Testis (tissue), 3 donors: ENCODE measurements around the gene RAB11FIP3. TPM values are rescaled to one million over a fixed set of nuclear protein-coding genes. Genes with fewer than 3 reads are reported as not detected.
A peak's percentile ranks its signal among the peaks of the same experiment; 100 is the strongest.

ENCODE experiments used
- DNase-seq: peaks from one replicate; pipeline ENCODE4 v3.0.0-alpha.2; 2019
- H3K27ac ChIP-seq, 2 donors: fragments of 200-600 bp; sonication (generic); one replicate each; pipeline ENCODE4 v1.5.1; 2019
- H3K27me3 ChIP-seq: fragments of 200-600 bp; sonication (generic); one replicate; pipeline ENCODE4 v1.5.1; 2019
- H3K36me3 ChIP-seq: fragments of 200-600 bp; sonication (generic); one replicate; pipeline ENCODE4 v1.5.1; 2017; ENCODE audit warnings: low read depth; ENCODE audit errors: missing control alignments
- H3K4me1 ChIP-seq: fragments of 200-600 bp; sonication (generic); one replicate; pipeline ENCODE4 v1.5.1; 2019
- H3K4me3 ChIP-seq, 2 donors: fragments of 200-600 bp; sonication (generic); one replicate each; pipeline ENCODE4 v1.5.1; 2017 to 2019
- H3K9me3 ChIP-seq: fragments of 200-600 bp; sonication (generic); one replicate; pipeline ENCODE4 v1.5.1; 2017
- CTCF ChIP-seq, 3 experiments: fragments of 450-650 bp in 2 of 3; fragments of 200-600 bp in 1 of 3; sonication (generic) in 1 of 3; IDR thresholded peaks; one replicate each; pipeline ENCODE4 v1.5.1; 2016 to 2019; ENCODE audit warnings: antibody characterized with exemption in 3 of 3, mild to moderate bottlenecking in 2 of 3, moderate library complexity in 1 of 3
- POLR2A ChIP-seq: fragments of 450-650 bp; IDR thresholded peaks from one replicate; pipeline ENCODE4 v1.6.1; 2017; ENCODE audit warnings: antibody characterized with exemption, mild to moderate bottlenecking, moderate library complexity
- WGBS, 2 donors: methylation state at CpG; one replicate each; pipeline ENCODE4 v1.1.5; 2018; 5-methylcytosine and 5-hydroxymethylcytosine counted together
- intact Hi-C: fragments of 100-400 bp; cut with DNase I; formaldehyde crosslinking; loops from one replicate; pipeline ENCODE4 v1.15.1; 2023; ENCODE audit warnings: low total_unique reads
- polyA plus RNA-seq: library from polyadenylated mRNA; stranded (reverse); fragments of 350-450 nt; fragmentation: Illumina TruSeq; extraction: RNeasy Lipid Tissue Mini Kit (QIAGEN cat#74804); gene quantifications from one replicate; pipeline ENCODE4 v1.2.3, GENCODE V29; 2014; ENCODE audit warnings: low read depth, low replicate concordance; ENCODE audit not compliant: insufficient read depth
- total RNA-seq, 2 donors: library from RNA; depleted of rRNA; stranded (reverse); fragments of >200 nt; gene quantifications; one replicate each; pipeline ENCODE4 v1.2.3, GENCODE V29; 2016

RAB11FIP3 gene
- total and polyA plus RNA-seq, 3 donors from 2014 or later: 61.7 to 186 (median 166) TPM

GRCh38 chr16:400061-400591 is 25.3 kb upstream of the RAB11FIP3 start:
- no peak overlapping the region for H3K4me3 ChIP-seq
- TF ChIP-seq CTCF (IDR thresholded peaks at IDR 0.05): no peak
- TF ChIP-seq POLR2A: no peak
- no peaks in the 10 kb centered on the region for H3K36me3 ChIP-seq
- H3K27ac ChIP-seq: peak overlapping the region in 1 of 2 donors; percentile 91
- H3K4me1 ChIP-seq: peaks cover 23% of the 10 kb centered on the region
- intact Hi-C loops: no loop called here
- no peaks in the 10 kb centered on the region for H3K9me3 ChIP-seq
- no peak for DNase-seq
- WGBS, 2 donors: 74 to 82% methylated on average over 4 to 10 of the region's 10 CpGs
- no peaks in the 10 kb centered on the region for H3K27me3 ChIP-seq

- intact Hi-C loops: no loop called here
- peak; percentile 97 for DNase-seq
- 0% methylated on average over 31 to 86 of the region's 91 CpGs for WGBS, 2 donors
- Histone ChIP-seq H3K27ac (peak within 1 kb of the TSS; percentile 90 to 91), H3K4me3 (peak within 1 kb of the TSS; percentile 84 to 93), H3K36me3 (no peaks in the 10 kb centered on the region), H3K9me3 (no peaks in the 10 kb centered on the region), H3K4me1 (peaks cover 14% of the 10 kb centered on the region), H3K27me3 (no peaks in the 10 kb centered on the region)
- TF ChIP-seq POLR2A: peak; percentile 81
- TF ChIP-seq CTCF (IDR thresholded peaks at IDR 0.05): peak in 2 of 3 experiments; percentile 38 to 40
Observed at GRCh38 chr16:401468-402348, 23.7 kb upstream of the RAB11FIP3 start, which contains the start of gene DECR2. Gene DECR2, plus strand, starts transcription at chr16:401885. Its CDS starts 79 bp downstream, at chr16:401964.

- Histone ChIP-seq H3K27ac (no peak overlapping the region), H3K9me3 (no peaks in the 10 kb centered on the region), H3K4me3 (no peak overlapping the region), H3K36me3 (no peaks in the 10 kb centered on the region), H3K4me1 (peaks cover 10% of the 10 kb centered on the region), H3K27me3 (no peaks in the 10 kb centered on the region)
- TF ChIP-seq POLR2A (no peak), CTCF (IDR thresholded peaks at IDR 0.05) (no peak)
- WGBS, 2 donors: 90% methylated on average over 7 to 12 of the region's 12 CpGs
- intact Hi-C loops: no loop called here
- DNase-seq: no peak
Observed at GRCh38 chr16:404971-405486, 20.4 kb upstream of the RAB11FIP3 start.

- H3K4me3 ChIP-seq: no peak overlapping the region
- 89 to 92% methylated on average over 19 to 27 of the region's 27 CpGs for WGBS, 2 donors
- no peaks in the 10 kb centered on the region for H3K27me3 ChIP-seq
- no peak for DNase-seq
- no peak overlapping the region for H3K27ac ChIP-seq
- H3K4me1 ChIP-seq: peaks cover 7% of the 10 kb centered on the region
- no peak for TF ChIP-seq POLR2A
- no peak for TF ChIP-seq CTCF (IDR thresholded peaks at IDR 0.05)
- no peaks in the 10 kb centered on the region for H3K9me3 ChIP-seq
- H3K36me3 ChIP-seq: no peaks in the 10 kb centered on the region
- intact Hi-C loops: no loop called here
Observed at GRCh38 chr16:405548-406506, 19.6 kb upstream of the RAB11FIP3 start.
